ENCODE measurements around the gene GAS2L3. TPM values are rescaled to one million over a fixed set of nuclear protein-coding genes. Genes with fewer than 3 reads are reported as not detected.

Gene GAS2L3
- total and polyA plus RNA-seq, 9 of the 15 experiments (the other 6 are each of a cell fraction or from before 2014, with no cell fraction given): 1.5 to 9.8 (median 3.5) TPM

DNA sequence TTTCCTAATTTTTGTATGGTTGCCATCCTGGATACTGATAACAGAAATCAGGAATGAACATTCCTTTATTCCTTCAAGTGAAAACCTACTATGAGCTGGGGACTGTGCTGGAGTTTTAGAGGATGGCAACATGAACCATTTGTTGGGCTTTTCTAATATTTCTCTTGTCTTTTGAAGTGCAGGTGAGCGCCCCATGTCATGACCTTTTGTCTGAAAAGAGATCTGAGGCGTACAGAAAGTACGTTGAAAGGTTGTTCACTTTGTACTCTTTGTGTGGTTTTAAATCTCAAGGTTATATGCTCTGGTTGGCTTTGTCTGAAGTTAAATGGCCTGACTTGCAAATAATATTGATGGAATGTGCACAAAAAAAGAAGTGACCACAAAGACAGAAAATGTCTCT lies 79.0 kb downstream of the GAS2L3 start:
- intact Hi-C loops (cut with micrococcal nuclease): no loop called here
- no peaks in the 10 kb centered on the region for H3K9me1 ChIP-seq (ENCODE audit: control insufficient read depth, insufficient read depth, low read length)
- H3K4me2 ChIP-seq (ENCODE audit: insufficient read depth, low read length): no peak overlapping the region
- WGBS (ENCODE audit: insufficient coverage, low coverage, missing lambda C conversion rate): 0% methylated on average over 3 of the region's 3 CpGs
- no peak overlapping the region for H3K4me3 ChIP-seq
- no peak overlapping the region for H3K27ac ChIP-seq (ENCODE audit: extremely low read depth, low read depth, low read length)
- H3K36me3 ChIP-seq (ENCODE audit: control insufficient read depth, insufficient read depth, low read length): no peaks in the 10 kb centered on the region
- H3K4me1 ChIP-seq (replicated peaks in 1 of 2; ENCODE audit: control insufficient read depth in 2 of 2, insufficient read depth in 2 of 2, low read length in 2 of 2): no peaks in the 10 kb centered on the region
- no peak overlapping the region for H2AFZ ChIP-seq (ENCODE audit: low read depth, low read length)
- H3K27me3 ChIP-seq (ENCODE audit: control insufficient read depth in 2 of 2, insufficient read depth in 2 of 2, low read length in 2 of 2): no peaks in the 10 kb centered on the region
- ATAC-seq: no peak
- CTCF ChIA-PET (ENCODE audit: low intra/inter-chr PET ratio): no interaction called here
- H3K79me2 ChIP-seq (ENCODE audit: control insufficient read depth, insufficient read depth, low read length): no peaks in the 10 kb centered on the region
- in situ Hi-C loops (cut with MboI): no loop called here
- TF ChIP-seq ZNF830 (CRISPR knock-in tag; IDR thresholded peaks at IDR 0.05) (no peak), TCF3 (CRISPR knock-in tag; IDR thresholded peaks at IDR 0.05) (no peak), TSC22D4 (tag; IDR thresholded peaks at IDR 0.05) (no peak), SMAD1 (IDR thresholded peaks at IDR 0.05; ENCODE audit: low read depth, low read length, partially characterized antibody) (no peak), FOXA3 (CRISPR knock-in tag; conservative IDR thresholded peaks at IDR 0.05 in 1 of 2, IDR thresholded peaks at IDR 0.05 in 1 of 2) (no peak), FOXK2 (conservative IDR thresholded peaks at IDR 0.05 in 1 of 2, IDR thresholded peaks at IDR 0.05 in 1 of 2; ENCODE audit: low read depth in 2 of 2) (no peak), SRSF1 (IDR thresholded peaks at IDR 0.05; ENCODE audit: low read depth, low read length) (no peak), PHF21A (IDR thresholded peaks at IDR 0.05; ENCODE audit: borderline replicate concordance, low read depth) (no peak), ZNF696 (CRISPR knock-in tag; conservative IDR thresholded peaks at IDR 0.05) (no peak), HMG20B (CRISPR knock-in tag; IDR thresholded peaks at IDR 0.05) (no peak), EGR1 (conservative IDR thresholded peaks at IDR 0.05) (no peak)
- TF ChIP-seq, protein P1, sequence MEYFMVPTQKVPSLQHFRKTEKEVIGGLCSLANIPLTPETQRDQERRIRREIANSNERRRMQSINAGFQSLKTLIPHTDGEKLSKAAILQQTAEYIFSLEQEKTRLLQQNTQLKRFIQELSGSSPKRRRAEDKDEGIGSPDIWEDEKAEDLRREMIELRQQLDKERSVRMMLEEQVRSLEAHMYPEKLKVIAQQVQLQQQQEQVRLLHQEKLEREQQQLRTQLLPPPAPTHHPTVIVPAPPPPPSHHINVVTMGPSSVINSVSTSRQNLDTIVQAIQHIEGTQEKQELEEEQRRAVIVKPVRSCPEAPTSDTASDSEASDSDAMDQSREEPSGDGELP (CRISPR knock-in tag; IDR thresholded peaks at IDR 0.05; ENCODE audit: borderline replicate concordance): no peak
- TF ChIP-seq, protein P2, sequence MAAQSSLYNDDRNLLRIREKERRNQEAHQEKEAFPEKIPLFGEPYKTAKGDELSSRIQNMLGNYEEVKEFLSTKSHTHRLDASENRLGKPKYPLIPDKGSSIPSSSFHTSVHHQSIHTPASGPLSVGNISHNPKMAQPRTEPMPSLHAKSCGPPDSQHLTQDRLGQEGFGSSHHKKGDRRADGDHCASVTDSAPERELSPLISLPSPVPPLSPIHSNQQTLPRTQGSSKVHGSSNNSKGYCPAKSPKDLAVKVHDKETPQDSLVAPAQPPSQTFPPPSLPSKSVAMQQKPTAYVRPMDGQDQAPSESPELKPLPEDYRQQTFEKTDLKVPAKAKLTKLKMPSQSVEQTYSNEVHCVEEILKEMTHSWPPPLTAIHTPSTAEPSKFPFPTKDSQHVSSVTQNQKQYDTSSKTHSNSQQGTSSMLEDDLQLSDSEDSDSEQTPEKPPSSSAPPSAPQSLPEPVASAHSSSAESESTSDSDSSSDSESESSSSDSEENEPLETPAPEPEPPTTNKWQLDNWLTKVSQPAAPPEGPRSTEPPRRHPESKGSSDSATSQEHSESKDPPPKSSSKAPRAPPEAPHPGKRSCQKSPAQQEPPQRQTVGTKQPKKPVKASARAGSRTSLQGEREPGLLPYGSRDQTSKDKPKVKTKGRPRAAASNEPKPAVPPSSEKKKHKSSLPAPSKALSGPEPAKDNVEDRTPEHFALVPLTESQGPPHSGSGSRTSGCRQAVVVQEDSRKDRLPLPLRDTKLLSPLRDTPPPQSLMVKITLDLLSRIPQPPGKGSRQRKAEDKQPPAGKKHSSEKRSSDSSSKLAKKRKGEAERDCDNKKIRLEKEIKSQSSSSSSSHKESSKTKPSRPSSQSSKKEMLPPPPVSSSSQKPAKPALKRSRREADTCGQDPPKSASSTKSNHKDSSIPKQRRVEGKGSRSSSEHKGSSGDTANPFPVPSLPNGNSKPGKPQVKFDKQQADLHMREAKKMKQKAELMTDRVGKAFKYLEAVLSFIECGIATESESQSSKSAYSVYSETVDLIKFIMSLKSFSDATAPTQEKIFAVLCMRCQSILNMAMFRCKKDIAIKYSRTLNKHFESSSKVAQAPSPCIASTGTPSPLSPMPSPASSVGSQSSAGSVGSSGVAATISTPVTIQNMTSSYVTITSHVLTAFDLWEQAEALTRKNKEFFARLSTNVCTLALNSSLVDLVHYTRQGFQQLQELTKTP (IDR thresholded peaks at IDR 0.05; ENCODE audit: low read depth in 1 of 2, partially characterized antibody in 2 of 2): no peak
- TF ChIP-seq, protein P3, sequence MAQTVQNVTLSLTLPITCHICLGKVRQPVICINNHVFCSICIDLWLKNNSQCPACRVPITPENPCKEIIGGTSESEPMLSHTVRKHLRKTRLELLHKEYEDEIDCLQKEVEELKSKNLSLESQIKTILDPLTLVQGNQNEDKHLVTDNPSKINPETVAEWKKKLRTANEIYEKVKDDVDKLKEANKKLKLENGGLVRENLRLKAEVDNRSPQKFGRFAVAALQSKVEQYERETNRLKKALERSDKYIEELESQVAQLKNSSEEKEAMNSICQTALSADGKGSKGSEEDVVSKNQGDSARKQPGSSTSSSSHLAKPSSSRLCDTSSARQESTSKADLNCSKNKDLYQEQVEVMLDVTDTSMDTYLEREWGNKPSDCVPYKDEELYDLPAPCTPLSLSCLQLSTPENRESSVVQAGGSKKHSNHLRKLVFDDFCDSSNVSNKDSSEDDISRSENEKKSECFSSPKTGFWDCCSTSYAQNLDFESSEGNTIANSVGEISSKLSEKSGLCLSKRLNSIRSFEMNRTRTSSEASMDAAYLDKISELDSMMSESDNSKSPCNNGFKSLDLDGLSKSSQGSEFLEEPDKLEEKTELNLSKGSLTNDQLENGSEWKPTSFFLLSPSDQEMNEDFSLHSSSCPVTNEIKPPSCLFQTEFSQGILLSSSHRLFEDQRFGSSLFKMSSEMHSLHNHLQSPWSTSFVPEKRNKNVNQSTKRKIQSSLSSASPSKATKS (CRISPR knock-in tag; IDR thresholded peaks at IDR 0.05): no peak
- TF ChIP-seq, protein P4, sequence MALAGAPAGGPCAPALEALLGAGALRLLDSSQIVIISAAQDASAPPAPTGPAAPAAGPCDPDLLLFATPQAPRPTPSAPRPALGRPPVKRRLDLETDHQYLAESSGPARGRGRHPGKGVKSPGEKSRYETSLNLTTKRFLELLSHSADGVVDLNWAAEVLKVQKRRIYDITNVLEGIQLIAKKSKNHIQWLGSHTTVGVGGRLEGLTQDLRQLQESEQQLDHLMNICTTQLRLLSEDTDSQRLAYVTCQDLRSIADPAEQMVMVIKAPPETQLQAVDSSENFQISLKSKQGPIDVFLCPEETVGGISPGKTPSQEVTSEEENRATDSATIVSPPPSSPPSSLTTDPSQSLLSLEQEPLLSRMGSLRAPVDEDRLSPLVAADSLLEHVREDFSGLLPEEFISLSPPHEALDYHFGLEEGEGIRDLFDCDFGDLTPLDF (CRISPR knock-in tag; IDR thresholded peaks at IDR 0.05): no peak
- POLR2A ChIA-PET: interaction anchor here (0.6 kb wide), 1 partner anchor 973 kb away, joined by 3 read pairs; no protein-coding TSS in a partner anchor
- no peak for FAIRE-seq
- no TSS peak for BruUV-seq (replicated peaks)
- no peaks in the 10 kb centered on the region for H4K20me1 ChIP-seq (replicated peaks; ENCODE audit: control insufficient read depth, insufficient read depth, low read length)
- no peaks in the 10 kb centered on the region for H3K9me3 ChIP-seq (replicated peaks; ENCODE audit: control insufficient read depth, insufficient read depth, low read depth, low read length)
- no peak for DNase-seq (ENCODE audit: extremely low read depth in 1 of 4, low spot score in 3 of 4)
- H3K9ac ChIP-seq (ENCODE audit: insufficient read depth in 1 of 2, low read depth in 2 of 2, low read length in 2 of 2): no peak overlapping the region
